ENCODE data around the gene ING5.
A peak's percentile ranks its signal among the peaks of the same experiment; 100 is the strongest.

Gene ING5

DNA sequence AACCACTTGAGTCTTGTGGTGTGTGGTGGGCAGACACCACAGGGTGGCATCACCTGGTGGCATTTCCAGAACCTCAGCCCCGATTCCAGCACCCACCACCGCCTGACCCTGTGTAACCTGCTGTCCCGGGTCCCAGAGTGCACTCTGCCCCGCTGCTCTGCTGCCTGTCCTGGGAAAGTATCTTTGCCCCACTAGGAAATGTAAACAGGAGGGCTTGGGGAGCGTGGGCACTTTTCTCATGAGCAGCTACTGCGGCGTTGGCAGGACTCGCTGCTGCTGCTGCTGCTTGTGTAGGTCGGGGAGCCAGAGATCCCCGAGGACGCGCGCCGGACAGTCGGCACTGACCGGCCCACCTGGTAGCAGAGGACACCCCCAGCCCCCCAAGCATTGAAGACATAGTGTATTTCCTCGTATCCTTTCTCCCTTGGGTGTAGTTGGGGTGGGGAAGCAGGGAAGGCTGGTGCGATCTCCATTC lies 28.6 kb upstream of the ING5 start:
- DNase-seq, result no peak

- no peak for DNase-seq
Observed at GRCh38 chr2:241673797-241674725, 27.8 kb upstream of the ING5 start.

- DNase-seq, result no peak
Observed at GRCh38 chr2:241675885-241676284, 26.0 kb upstream of the ING5 start.

GRCh38 chr2:241676665-241677064 lies 25.2 kb upstream of the ING5 start:
- no peak for DNase-seq

- DNase-seq, result no peak
Observed at GRCh38 chr2:241677392-241677791, 24.4 kb upstream of the ING5 start.

- no peak for DNase-seq
Observed at GRCh38 chr2:241678307-241678706, 23.5 kb upstream of the ING5 start.

DNA sequence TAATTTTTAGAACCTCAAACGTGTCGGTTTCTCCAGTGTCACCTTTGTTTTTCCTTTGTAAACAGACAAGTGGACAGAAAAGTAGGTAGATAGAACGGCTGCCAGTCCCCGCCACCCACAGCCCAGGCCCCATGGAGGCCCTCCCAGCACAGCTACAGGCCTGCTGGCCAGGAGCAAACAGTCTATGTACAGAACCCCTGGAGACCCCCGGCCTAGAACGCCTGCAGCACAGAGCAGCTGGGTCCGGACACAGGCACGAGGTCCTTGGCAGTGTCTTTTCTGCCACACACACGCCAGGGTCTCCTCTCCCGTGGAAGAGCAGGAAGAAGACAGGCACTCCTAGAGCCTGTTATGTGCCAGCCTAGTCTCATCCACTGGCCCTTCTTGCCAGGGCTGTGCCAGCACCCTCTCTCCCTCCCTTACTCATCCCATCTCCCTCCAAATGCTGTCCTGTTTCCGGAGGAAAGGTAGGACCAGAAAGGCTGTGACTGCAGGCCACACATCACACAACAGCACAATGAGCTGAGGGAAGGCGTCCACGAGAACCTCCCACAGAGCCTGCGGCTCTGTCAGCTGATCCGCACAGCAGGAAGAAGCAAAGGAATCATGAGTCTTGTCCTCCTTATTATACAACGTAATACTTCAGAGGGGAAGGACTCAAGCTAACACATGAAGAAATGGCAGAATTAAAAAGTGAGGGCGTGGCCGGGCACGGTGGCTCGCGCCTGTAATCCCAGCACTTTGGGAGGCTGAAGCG lies 22.9 kb upstream of the ING5 start:
- no peak for DNase-seq

DNA sequence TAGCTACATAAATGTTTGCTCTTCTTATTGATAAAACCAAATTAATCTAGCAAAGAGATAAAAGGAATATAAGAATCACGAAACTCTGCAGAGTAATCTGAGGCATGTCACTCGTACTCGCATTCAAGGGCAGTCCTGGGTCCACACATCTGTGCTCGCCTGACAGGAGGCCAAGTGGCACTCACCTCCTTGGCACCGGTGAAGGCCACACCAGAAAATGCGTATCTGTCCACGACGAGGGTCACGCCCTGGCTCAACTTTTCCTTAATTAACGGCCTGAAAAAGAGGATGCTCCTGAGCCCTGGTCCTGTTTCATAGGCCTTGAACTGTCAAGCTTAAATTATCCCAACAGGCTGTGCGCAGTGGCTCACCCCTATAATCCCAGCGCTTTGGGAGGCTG lies 21.8 kb upstream of the ING5 start:
- DNase-seq, result no peak

DNA sequence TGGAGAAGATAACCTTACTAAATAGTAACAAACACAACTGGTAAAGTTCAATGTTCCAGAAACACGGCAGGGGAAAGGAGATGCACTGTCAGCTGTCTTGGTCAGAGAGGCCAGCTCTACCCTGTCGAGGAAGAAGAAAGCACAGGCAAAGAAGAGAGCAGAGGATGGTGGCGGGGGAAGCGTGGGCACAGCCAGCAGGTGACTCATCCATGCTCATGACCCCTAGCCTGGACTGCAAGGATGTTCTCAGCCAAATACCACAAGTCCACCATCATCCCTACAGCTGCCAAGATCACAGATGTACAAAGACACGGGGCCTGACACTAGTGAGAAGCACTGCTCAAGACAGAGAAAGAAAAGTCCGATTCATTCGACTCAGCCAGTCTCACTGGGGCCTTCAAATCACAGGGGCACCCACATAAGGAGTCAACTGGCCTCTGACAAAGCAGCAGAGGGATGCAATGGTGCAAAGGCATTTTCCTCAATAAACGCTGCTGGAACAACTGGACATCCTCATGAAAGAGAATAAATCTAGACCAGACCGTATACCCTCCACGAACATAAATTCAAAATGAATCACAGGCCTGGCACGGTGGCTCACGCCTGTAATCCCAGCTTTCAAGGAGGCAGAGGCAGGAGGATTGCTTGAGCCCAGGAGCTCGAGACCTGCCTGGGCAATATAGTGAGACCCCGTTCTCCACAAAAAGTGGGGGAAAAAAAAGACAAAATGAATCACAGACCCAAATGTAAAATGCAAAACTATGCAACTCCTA lies 20.8 kb upstream of the ING5 start:
- DNase-seq, result no peak

DNA sequence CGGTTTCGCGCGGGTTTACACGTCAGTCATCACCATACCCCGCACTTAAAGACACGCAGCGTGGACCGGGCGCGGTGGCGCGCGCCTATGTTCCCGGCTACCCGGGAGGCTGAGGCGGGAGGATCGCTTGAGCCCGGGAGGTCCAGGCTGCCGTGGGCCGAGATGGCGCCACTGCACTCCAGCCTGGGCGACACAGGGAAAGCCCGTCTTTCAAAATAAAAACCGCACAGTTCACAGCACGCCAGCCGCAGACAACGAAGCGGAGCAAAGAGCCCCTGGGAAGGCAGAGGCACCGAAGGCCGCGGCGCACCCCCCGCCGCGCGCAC lies 15.6 kb upstream of the ING5 start:
- no peak for DNase-seq

DNA sequence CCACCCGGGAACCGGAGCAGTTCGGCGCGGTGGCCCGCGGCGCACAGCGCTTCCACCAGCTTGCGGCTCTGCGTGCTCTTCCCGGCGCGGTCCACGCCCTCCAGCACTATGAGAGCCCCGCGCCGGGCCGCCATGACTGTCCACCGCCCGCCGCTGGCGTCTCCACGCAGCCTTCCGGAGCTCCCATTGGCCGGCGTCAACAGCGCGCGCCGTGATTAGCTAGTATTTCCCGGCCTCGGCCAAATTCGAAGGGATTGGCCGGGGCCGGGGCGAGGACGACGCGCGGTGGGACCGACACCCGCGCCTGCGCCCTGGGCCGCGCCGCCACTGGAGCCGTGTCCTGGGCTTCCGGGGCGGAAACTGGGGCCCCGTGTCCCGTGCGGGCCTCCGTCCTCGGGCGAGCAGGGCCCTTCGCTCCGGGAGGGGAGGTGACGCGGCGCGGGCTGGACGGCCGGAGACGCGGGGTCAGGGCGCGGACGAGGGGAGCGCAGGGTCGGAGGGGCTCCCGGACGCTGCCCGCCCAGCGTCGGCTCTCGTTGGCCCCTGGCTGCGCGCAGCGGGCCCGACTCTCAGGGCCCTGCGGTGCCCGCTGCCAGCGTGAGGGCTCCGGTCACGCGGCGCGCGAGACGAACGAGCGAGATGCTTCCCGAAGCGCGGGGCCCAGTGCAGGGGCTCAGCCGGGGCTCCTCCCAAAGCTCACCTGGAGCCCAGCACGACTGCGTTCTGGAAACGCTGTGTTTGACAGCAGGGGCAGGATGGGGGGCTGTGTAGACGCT lies 15.0 kb upstream of the ING5 start, which contains the start of gene DTYMK:
TSS of gene DTYMK (minus strand) at position 166 of the 776 bp plus-strand sequence. CDS start at position 134, 32 bp downstream.
- DNase-seq, result peak; percentile 95

DNA sequence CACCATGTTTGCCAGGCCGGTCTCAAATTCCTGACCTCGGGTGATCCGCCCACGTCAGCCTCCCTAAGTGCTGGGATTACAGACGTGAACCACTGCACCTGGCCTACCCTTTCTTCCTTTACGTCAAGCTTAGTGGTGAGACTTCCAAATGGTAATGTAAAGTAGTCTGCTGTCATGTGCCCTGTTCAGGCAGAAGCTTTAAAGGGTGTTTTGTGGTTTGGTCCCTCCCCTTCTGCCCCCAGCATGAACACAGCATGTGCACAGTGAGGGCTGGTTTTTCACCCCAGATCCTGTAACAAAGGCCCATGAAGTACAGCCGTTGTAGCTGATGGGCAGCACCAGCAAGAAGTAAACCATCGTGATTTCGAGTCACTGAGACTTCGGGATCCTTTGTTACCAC lies 12.5 kb upstream of the ING5 start:
- DNase-seq, result no peak

DNA sequence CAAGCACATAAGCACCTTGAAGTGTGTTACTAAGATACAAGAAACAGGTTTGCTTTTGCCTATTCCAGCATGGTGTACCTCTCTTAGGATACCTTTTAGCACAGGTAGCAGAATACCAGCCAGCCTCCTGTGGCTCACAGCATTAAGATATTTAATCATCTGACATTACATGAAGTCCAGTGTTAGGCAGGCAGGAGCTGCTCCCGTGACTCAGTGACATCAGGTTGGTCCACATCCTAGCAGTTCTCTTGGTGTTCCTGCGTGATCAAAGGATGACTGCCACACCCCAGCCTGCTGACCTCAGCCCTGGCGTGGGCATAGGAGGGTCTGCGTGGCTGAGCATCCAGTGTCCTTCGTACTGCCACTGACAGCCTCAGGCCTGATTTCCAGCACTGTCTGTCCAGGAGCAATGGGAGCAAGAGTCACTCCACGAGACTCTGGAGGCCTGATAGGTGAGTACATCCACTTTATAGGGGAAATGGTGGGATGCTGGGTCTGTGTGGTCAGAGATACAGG lies 11.6 kb upstream of the ING5 start:
- DNase-seq, result no peak

- no peak for DNase-seq
Observed at GRCh38 chr2:241692448-241692847, 9.4 kb upstream of the ING5 start.

- DNase-seq, result no peak
Observed at GRCh38 chr2:241695651-241696050, 6.2 kb upstream of the ING5 start.

- no peak for DNase-seq
Observed at GRCh38 chr2:241701149-241701398, 765 bp upstream of the ING5 start.

DNA sequence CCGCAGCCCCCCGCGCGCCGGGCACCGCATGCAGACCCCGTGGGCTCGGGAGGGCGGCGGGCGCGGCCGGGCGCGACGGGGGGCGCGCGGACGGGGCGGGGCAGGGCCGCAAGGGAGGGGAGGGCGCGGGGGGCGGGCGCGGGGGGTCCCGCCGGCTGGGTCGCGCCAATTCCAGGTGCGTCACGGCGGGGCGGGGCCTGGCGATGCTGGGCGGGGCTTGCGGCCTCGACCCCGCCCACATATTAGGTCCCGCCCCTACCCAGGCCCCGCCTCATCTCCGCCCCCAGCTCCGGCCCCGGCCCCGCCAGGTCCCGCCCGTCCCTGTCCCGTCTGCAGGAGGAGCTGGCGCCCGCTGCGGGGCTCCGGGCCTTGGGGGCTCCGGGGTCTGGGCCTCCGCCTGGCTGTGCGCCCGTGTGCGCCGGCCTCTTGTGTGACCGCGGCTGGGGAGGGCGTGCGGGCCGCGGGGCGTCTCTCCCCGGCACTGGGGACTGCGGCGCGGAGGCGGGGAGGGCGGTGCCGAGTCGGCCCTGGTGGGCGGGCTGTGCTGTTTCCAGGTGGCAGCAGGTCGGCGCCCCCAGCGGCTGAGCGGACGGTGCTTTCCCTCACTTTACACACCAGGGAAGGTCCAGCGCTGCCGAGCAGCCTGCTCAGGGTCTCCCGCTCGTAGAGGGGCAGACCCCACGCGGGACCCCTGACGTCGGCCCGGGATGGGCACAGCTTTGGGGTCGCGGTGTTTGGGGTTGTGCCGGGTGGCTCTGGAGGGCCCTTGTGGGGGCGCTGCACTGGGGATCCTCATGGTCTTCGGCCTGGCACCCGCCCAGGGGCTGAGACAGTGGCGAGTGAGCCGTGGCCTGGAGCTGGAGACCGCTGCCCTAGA lies 554 bp downstream of the ING5 start:
- peak; percentile 90 for DNase-seq

DNA sequence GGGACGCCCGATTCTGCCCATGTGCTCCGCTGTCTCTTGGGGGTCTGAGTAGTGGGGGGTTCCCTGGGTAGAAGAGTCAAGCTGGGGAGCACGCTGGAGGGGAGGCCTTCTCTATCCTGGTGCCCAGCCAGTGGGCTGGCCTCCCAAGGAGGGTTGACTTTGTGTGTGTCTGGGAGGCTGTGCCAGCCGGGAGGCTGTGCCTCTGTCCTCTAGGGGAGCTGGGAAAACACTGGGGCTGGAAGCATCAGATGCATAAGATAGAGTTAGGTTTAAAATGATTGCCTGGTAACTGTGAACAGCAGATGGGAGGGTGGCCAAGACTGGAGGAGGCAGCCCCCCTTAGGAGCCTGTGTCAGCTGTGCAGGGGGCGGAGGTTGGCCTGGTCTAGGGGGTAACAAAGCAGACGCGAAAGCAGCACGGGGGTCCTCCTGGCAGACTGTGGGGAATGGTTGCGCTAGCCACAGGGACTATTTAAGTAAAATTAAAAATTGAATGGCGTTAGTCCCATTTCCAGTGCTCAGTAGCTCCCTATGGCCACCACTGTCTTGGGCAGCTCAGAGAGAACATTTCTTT lies 1.3 kb downstream of the ING5 start:
- DNase-seq, result no peak

DNA sequence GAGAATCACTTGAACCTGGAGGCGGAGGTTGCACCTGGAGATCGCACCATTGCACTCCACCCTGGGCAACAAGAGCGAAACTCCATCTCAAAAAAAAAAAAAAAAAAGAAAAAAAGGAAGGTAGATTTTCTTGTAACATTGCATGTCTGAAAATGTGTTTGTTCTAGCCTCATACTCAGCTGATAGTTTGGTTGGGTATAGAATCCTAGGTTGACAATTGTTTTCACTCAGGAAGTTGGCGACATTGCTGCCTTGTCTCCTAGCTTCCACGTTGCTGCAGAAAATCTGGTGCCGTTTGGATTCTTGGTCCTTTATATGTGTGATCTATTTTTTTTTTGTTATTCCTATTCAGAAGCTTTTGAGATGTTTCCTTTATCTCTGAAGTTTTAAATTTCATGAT lies 4.7 kb downstream of the ING5 start:
- DNase-seq, result no peak

- DNase-seq, result no peak
Observed at GRCh38 chr2:241708879-241709278, 7.0 kb downstream of the ING5 start.

- DNase-seq, result no peak
Observed at GRCh38 chr2:241719093-241719492, 17.3 kb downstream of the ING5 start.
